ENCODE data around the gene PLA2G4B.

The PLA2G4B gene

DNA sequence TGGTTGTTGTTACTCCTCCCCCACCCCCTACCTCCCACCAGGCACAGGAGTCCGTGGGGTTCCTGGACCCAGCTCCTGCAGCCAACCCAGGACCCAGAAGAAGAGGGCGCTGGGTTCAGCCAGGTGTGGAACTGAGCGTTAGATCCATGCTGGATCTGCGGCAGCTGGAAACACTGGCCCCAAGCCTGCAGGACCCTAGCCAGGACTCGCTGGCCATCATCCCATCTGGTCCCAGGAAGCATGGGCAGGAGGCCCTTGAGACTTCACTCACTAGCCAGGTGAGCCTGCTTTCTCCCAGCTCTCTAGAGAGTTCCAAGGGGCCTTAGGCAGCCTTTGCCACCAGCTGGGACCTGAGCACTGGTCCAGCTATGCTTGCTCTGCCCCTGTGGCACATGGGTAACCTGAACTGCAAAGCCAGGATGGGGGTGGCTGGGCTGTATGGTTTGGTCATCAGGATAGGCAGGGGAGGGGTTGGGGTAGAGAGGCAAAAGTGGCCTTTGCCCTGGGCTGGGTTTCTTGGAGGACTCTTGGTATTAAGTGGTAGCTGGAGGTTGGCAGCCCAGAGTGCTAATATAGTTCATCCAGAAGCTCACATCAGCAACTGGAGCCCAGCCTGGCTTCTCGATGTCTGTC, 17.7 kb upstream of the PLA2G4B start:
- TF ChIP-seq YY1 (IDR thresholded peaks at IDR 0.05; ENCODE audit: low read depth) (no peak), TAF1 (IDR thresholded peaks at IDR 0.05; ENCODE audit: low read depth) (no peak), NFIC (IDR thresholded peaks at IDR 0.05) (no peak), CREB1 (IDR thresholded peaks at IDR 0.05; ENCODE audit: low read depth) (no peak), EP300 (IDR thresholded peaks at IDR 0.05; ENCODE audit: borderline replicate concordance) (no peak), FOXM1 (IDR thresholded peaks at IDR 0.05; ENCODE audit: borderline replicate concordance, low read depth) (no peak), EGR1 (IDR thresholded peaks at IDR 0.05) (no peak), TEAD4 (IDR thresholded peaks at IDR 0.05) (no peak), ZBTB7A (IDR thresholded peaks at IDR 0.05; ENCODE audit: low read depth) (no peak), CEBPB (IDR thresholded peaks at IDR 0.05) (no peak), TCF12 (IDR thresholded peaks at IDR 0.05; ENCODE audit: low read depth) (no peak), RAD21 (IDR thresholded peaks at IDR 0.05; ENCODE audit: low read depth) (no peak)
- TF ChIP-seq, protein P1, sequence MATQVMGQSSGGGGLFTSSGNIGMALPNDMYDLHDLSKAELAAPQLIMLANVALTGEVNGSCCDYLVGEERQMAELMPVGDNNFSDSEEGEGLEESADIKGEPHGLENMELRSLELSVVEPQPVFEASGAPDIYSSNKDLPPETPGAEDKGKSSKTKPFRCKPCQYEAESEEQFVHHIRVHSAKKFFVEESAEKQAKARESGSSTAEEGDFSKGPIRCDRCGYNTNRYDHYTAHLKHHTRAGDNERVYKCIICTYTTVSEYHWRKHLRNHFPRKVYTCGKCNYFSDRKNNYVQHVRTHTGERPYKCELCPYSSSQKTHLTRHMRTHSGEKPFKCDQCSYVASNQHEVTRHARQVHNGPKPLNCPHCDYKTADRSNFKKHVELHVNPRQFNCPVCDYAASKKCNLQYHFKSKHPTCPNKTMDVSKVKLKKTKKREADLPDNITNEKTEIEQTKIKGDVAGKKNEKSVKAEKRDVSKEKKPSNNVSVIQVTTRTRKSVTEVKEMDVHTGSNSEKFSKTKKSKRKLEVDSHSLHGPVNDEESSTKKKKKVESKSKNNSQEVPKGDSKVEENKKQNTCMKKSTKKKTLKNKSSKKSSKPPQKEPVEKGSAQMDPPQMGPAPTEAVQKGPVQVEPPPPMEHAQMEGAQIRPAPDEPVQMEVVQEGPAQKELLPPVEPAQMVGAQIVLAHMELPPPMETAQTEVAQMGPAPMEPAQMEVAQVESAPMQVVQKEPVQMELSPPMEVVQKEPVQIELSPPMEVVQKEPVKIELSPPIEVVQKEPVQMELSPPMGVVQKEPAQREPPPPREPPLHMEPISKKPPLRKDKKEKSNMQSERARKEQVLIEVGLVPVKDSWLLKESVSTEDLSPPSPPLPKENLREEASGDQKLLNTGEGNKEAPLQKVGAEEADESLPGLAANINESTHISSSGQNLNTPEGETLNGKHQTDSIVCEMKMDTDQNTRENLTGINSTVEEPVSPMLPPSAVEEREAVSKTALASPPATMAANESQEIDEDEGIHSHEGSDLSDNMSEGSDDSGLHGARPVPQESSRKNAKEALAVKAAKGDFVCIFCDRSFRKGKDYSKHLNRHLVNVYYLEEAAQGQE (IDR thresholded peaks at IDR 0.05; ENCODE audit: low read depth) = no peak
- TF ChIP-seq, protein P2, sequence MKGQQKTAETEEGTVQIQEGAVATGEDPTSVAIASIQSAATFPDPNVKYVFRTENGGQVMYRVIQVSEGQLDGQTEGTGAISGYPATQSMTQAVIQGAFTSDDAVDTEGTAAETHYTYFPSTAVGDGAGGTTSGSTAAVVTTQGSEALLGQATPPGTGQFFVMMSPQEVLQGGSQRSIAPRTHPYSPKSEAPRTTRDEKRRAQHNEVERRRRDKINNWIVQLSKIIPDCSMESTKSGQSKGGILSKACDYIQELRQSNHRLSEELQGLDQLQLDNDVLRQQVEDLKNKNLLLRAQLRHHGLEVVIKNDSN (IDR thresholded peaks at IDR 0.05) = no peak
- TF ChIP-seq, protein P3, sequence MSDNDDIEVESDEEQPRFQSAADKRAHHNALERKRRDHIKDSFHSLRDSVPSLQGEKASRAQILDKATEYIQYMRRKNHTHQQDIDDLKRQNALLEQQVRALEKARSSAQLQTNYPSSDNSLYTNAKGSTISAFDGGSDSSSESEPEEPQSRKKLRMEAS (IDR thresholded peaks at IDR 0.05) = no peak

DNA sequence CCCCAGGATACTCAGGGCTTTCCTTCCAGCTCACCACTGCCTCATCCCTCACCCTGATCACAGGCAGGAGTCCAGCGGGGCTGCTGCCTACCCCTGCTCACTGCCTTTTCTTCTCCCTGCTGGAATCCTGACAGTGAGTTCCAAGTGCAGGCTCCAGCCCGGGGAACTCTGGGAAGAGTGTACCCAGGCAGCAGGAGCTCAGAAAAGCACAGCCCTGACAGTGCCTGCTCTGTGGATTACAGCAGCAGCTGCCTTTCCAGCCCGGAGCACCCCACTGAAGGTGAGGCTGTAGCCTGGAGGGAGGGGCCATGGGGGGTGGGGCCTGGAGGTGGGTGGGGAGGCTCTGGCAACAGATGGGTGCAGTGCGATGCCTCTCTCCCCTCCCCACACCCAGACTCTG, 16.8 kb upstream of the PLA2G4B start:
- no peak for TF ChIP-seq EGR1 (IDR thresholded peaks at IDR 0.05)
- no peak for TF ChIP-seq TAF1 (IDR thresholded peaks at IDR 0.05; ENCODE audit: low read depth)
- TF ChIP-seq YY1 (IDR thresholded peaks at IDR 0.05; ENCODE audit: low read depth) = no peak
- no peak for TF ChIP-seq CEBPB (IDR thresholded peaks at IDR 0.05)
- TF ChIP-seq, protein P2 (IDR thresholded peaks at IDR 0.05) = no peak
- TF ChIP-seq, protein P3 (IDR thresholded peaks at IDR 0.05) = no peak
- TF ChIP-seq, protein P1 (IDR thresholded peaks at IDR 0.05; ENCODE audit: low read depth) = no peak
- no peak for TF ChIP-seq CREB1 (IDR thresholded peaks at IDR 0.05; ENCODE audit: low read depth)
- TF ChIP-seq RAD21 (IDR thresholded peaks at IDR 0.05; ENCODE audit: low read depth) = no peak
- no peak for TF ChIP-seq NFIC (IDR thresholded peaks at IDR 0.05)
- no peak for TF ChIP-seq FOXM1 (IDR thresholded peaks at IDR 0.05; ENCODE audit: borderline replicate concordance, low read depth)

DNA sequence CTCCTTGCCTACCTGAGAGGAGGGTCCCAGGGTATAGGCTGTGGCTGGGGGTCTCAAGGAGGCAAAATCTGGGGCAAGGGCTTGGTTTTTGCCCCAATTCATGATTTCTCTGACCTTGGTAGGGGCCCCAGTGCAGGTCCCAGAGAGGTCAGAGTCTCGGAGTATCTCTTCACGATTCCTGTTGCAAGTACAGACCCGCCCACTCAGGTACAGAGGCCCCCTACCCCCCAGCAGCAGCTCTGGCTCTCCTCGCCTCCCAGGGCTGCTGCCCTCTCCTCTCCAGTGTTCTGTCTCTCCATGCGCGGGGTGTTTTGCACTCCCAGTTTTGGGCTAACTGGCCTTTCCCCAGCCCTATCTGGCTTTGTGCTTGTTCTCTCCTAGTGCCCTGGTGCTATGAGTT, 16.2 kb upstream of the PLA2G4B start:
- no peak for TF ChIP-seq TAF1 (IDR thresholded peaks at IDR 0.05; ENCODE audit: low read depth)
- no peak for TF ChIP-seq CEBPB (IDR thresholded peaks at IDR 0.05)
- TF ChIP-seq, protein P1 (IDR thresholded peaks at IDR 0.05; ENCODE audit: low read depth) = no peak
- no peak for TF ChIP-seq EGR1 (IDR thresholded peaks at IDR 0.05)
- TF ChIP-seq CREB1 (IDR thresholded peaks at IDR 0.05; ENCODE audit: low read depth) = no peak
- no peak for TF ChIP-seq TCF12 (IDR thresholded peaks at IDR 0.05; ENCODE audit: low read depth)
- TF ChIP-seq, protein P2 (IDR thresholded peaks at IDR 0.05) = no peak
- TF ChIP-seq NFIC (IDR thresholded peaks at IDR 0.05) = no peak
- no peak for TF ChIP-seq YY1 (IDR thresholded peaks at IDR 0.05; ENCODE audit: low read depth)
- TF ChIP-seq TEAD4 (IDR thresholded peaks at IDR 0.05) = no peak
- no peak for TF ChIP-seq RAD21 (IDR thresholded peaks at IDR 0.05; ENCODE audit: low read depth)
- TF ChIP-seq FOXM1 (IDR thresholded peaks at IDR 0.05; ENCODE audit: borderline replicate concordance, low read depth) = no peak
- TF ChIP-seq, protein P3 (IDR thresholded peaks at IDR 0.05) = no peak
- TF ChIP-seq EP300 (IDR thresholded peaks at IDR 0.05; ENCODE audit: borderline replicate concordance) = no peak
- TF ChIP-seq ZBTB7A (IDR thresholded peaks at IDR 0.05; ENCODE audit: low read depth) = no peak
